CD1c-positive myeloid dendritic cell (primary cell): ENCODE data around the gene MAGOH.

Source experiments
- DNase-seq: peaks from one replicate; pipeline ENCODE4 v3.0.0-alpha.2; 2016; ENCODE audit errors: extremely low spot score

MAGOH gene

GRCh38 chr1:53270873-53271272 lies 32.6 kb upstream of the MAGOH start:
- no peak for DNase-seq

DNA sequence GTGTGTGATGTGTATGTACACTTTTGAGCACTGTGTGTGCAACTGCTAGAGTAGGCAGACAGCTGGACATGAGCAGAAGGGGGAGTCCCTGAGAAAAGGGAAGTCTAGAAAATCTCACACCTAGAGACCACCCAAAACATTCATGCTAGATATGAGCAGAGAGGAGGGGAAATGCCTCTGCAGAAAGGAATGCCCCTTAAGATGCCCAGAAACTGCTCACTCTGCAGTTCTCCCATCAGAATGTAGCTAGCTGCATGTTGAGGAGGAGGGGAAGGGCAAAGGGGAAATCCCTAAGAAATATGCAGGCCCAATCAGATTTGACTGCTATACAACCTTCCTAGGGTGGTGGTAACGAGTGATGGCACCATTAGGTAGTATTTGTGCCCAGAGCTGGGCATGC lies 31.8 kb upstream of the MAGOH start:
- DNase-seq: no peak

DNA sequence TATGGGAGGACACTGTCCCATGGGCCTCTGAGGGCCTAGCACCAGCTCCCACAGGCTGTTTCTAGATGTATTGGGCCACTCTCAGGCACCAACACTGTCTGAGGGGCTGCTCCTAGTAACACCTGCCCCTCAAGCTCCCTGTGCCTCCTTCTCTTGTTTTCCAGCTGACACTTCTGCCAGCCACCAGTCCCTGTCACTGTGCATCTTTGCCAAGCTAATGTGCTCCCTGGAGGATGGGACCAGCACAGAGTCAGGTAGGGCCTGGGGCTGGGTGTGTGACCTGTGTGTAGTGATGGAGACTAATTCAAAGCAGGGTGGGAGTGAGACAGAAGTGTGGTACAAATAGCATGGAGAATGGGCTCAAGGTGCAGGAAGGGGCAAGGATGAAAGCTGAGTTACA lies 29.4 kb upstream of the MAGOH start:
- DNase-seq: no peak

GRCh38 chr1:53266038-53266437 lies 27.7 kb upstream of the MAGOH start:
- DNase-seq: no peak

GRCh38 chr1:53265581-53265980 lies 27.3 kb upstream of the MAGOH start:
- no peak for DNase-seq

- DNase-seq: no peak
These were observed 25.7 kb upstream of the MAGOH start for GRCh38 chr1:53264048-53264447.

DNA sequence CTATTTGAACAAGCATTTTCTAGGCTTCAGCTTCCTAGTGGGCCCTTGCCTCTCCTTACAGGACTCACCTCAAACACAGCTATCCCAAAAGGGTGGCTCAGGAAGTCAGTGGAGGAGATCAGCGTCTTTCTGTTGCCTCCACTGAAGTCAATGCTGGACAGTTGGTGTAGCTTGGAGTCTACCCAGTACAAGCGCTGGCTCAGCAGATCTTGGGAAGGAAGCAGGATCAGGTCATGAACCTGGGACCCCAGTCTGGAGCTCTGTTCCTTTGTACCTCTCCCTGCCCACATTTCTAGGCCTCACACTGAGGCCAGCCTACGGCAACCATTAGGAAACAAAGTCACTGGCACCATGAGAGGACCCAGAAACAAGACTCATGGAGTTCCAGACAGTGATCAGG lies 23.7 kb upstream of the MAGOH start:
- no peak for DNase-seq

DNA sequence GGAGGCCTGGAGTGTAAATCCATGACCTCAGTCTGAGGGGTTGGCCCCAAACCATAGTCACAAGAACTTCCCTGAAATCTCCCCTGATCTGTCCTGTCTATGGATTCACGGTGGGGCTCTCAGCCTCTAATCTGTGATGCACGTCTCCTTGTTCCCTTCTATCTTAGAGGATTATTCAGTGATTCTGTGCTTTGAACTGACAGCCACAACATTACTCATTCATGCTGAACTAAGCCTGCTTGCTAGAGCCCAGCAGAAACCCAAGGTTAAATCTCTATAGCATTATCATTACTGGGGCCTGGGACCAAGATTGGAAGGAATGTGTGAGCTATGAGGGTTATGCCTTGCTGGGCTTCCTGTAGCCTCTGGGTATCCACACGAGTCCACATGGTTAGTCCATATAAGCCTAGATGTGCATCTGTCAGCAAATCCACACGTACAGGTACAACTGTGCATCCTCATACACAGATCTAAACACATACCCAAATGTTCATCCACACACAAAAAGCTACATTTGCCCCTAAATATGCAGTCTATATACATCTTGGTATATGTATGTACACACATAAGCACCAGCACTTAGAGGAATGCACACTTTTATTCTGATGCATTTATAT lies 22.4 kb upstream of the MAGOH start:
- no peak for DNase-seq

GRCh38 chr1:53259932-53260331 lies 21.6 kb upstream of the MAGOH start:
- DNase-seq: no peak

- no peak for DNase-seq
These were observed 19.9 kb upstream of the MAGOH start for GRCh38 chr1:53258216-53258615.

- DNase-seq: no peak
These were observed 19.2 kb upstream of the MAGOH start for GRCh38 chr1:53257454-53258081.

- DNase-seq: no peak
These were observed 18.5 kb upstream of the MAGOH start for GRCh38 chr1:53256511-53257453.

DNA sequence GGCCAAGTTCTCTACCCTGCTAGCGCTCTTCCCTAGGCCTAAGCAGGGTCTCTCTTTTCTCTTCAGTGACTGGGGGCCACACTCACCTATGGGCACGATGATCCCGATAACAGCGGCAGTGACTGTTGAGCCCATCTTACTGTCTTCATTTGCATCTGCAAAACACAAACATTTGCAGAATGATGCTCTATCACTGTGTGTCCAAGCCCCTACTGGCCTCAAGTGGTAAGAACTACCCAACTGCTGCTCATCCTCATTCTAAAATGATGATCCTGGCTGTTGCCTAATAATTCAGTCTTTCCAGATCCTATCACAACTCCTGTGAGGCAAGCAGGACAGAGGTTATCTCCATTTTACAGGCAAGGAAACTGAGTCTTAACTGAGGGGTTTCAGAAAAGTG lies 16.7 kb upstream of the MAGOH start:
- no peak for DNase-seq

DNA sequence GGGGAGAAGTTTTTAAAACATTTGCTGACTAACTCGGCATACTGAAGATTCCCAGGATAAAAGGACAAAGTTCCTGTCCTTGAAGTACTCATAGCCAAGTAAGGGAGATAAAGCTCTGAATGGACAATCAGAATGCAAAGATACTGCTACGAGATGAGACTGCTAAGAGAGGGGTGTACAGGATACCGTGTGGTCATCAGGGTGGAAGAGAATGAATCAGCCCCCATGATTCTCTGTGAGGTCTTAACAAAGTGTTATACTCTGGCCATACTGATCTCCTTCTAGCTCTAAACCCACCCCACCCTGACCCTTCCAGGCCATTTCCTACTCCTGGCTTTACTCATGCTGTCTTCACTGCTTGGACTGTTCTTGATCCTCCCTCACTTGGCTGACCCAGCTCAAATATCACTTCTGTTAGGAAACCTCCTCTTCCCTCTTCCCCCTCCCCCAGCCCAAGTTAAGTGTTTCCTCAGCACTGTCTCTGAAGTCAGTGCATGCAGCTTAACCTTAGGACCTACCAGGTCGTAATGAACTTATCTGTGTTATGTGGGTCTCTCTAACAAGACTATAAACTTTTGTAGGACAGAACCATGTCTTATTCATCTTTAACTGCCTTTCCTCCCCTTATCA lies 15.8 kb upstream of the MAGOH start:
- DNase-seq: no peak

- no peak for DNase-seq
These were observed 12.0 kb upstream of the MAGOH start for GRCh38 chr1:53250325-53250724.

- no peak for DNase-seq
These were observed 11.4 kb upstream of the MAGOH start for GRCh38 chr1:53249706-53250105.

DNA sequence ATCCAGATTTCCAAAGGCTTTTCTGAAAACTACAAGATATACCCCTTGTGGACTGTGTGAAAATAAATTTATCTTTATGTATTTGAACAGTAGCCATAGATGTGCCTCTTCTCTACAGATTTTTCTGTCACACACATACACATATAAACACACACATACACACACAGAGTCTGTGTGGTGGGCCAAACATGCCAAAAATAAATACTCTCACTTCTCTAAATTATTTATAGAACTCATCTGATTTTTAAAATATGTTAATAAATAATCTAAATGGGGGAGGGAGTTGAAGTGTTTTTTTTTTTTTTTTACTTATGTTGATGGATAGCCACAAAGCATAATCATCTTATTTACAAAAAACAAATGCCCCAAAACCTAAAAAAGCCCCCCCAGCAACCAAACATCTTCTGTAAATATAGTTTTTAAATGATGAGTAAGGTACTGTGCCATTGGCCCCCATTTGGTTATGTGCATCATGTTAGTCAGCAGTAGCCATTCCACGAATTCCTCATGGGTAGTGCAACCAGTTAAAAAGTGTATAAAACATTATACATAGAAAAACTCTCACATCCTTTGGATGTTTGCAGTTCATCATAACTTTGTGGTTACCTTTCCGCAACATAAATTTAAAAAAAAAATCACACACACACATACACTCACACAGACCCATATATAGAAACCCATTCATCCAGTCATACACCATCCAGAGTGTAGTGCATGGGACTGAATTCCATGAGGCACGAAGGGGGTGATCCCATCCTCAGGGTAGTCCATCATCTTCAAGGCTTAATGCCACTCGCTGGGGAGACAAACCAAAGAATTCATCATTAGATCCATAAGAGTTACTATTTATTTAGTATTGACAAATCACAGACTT lies 8.2 kb upstream of the MAGOH start:
- DNase-seq: no peak

DNA sequence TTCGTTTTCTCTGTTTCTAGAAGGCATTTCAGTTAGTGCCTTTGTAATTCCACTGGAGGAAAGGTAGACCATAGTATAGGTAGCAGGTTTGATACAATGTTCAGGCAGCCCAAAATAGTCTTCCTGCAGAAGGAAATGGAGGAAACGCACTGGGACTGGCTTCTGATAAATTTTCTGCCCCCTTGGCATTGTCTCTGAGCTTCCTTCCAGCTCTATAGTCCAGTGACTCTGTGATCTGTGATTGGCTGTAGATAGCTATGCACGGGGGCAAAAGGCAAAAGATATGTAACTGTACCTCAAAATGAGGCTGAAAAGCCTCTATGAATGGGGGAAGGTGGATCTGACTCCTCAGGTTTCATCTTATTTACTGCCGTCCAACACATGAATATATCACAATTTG lies 5.8 kb upstream of the MAGOH start:
- no peak for DNase-seq

DNA sequence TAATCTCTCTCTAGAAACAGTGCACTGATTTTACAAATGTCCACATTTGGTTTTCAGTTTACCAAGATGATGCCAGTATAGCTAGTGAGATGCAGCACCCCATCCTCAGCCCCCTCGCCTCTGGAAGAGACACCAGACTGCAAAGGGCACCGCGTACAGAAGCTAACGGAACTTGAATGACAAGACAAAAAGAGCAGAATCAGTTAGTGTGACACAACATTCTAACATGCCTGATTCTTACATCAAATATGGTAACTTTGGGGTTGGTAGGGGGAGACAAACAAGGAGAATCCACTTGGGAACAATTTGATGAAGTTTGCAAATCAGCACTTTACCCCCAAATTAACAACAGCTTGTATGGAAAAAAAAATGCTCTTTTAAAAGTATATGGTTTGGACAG lies 4.1 kb upstream of the MAGOH start:
- DNase-seq: no peak

DNA sequence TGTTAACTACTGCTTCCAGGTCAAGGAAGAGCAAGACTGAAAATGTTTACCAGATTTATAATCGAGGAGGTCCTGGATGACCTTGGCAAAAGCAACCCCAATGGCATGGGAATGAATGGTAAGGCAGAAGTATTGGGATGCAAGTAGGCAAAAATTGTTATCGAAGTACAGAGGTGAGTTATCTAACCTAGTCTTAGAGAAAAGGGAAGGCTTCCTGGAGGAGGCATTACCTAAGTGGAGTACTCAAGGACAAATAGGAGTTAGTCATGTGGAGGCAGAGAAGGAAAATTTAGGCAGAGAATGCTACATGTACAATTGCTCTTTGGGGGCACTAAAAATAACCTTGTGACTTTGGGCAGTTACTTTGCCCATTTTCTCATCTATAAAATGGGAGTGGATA lies 3.5 kb upstream of the MAGOH start:
- no peak for DNase-seq

GRCh38 chr1:53237638-53238037 lies 680 bp downstream of the MAGOH start:
- DNase-seq: no peak

GRCh38 chr1:53220962-53221286 lies 17.4 kb downstream of the MAGOH start:
- no peak for DNase-seq
